ENCODE results near the gene DNAJC16.
A peak's percentile ranks its signal among the peaks of the same experiment; 100 is the strongest.
"Not testable (repeated sequence)": the region's sequence is repeated elsewhere in the genome, so short reads cannot be mapped to it uniquely, and the experiment has no call there.

DNAJC16 gene

GRCh38 chr1:15592285-15592684 lies 65.6 kb downstream of the DNAJC16 start:
- FAIRE-seq: no peak

GRCh38 chr1:15595809-15596617 lies 69.4 kb downstream of the DNAJC16 start:
- FAIRE-seq: no peak

GRCh38 chr1:15598436-15598835 lies 71.8 kb downstream of the DNAJC16 start:
- no peak for FAIRE-seq

- peak; percentile 74 for FAIRE-seq
Observed at GRCh38 chr1:15603050-15603965, 76.7 kb downstream of the DNAJC16 start.

- not testable (repeated sequence) for FAIRE-seq
Observed at GRCh38 chr1:15603966-15604282, 77.3 kb downstream of the DNAJC16 start.

- not testable (repeated sequence) for FAIRE-seq
Observed at GRCh38 chr1:15604400-15604799, 77.8 kb downstream of the DNAJC16 start.

- no peak for FAIRE-seq
Observed at GRCh38 chr1:15605398-15606383, 79.0 kb downstream of the DNAJC16 start.

GRCh38 chr1:15609631-15610030 lies 83.0 kb downstream of the DNAJC16 start:
- no peak for FAIRE-seq

GRCh38 chr1:15610167-15610566 lies 83.5 kb downstream of the DNAJC16 start:
- FAIRE-seq: no peak

- FAIRE-seq: no peak
Observed at GRCh38 chr1:15616373-15617172, 89.9 kb downstream of the DNAJC16 start.

- FAIRE-seq: no peak
Observed at GRCh38 chr1:15617173-15618076, 90.8 kb downstream of the DNAJC16 start, which contains the start of gene DDI2. TSS of gene DDI2 (plus strand) at chr1:15617458. CDS start at chr1:15617671, 213 bp downstream.

GRCh38 chr1:15618077-15618654 lies 91.5 kb downstream of the DNAJC16 start:
- no peak for FAIRE-seq

- no peak for FAIRE-seq
Observed at GRCh38 chr1:15618655-15619525, 92.2 kb downstream of the DNAJC16 start.

GRCh38 chr1:15620155-15620545 lies 93.5 kb downstream of the DNAJC16 start:
- no peak for FAIRE-seq

- FAIRE-seq: no peak
Observed at GRCh38 chr1:15620902-15621682, 94.4 kb downstream of the DNAJC16 start.

GRCh38 chr1:15621975-15622374 lies 95.3 kb downstream of the DNAJC16 start:
- FAIRE-seq: no peak

GRCh38 chr1:15622712-15623373 lies 96.2 kb downstream of the DNAJC16 start:
- no peak for FAIRE-seq

- no peak for FAIRE-seq
Observed at GRCh38 chr1:15623435-15623834, 96.8 kb downstream of the DNAJC16 start.
